Loucy (cell line): ENCODE results near the gene PDGFC.

Experiments
- EZH2phosphoT487 ChIP-seq: fragments of 200-600 bp; IDR thresholded peaks from 2 replicates; pipeline ENCODE4 v1.6.1; 2018; ENCODE audit warnings: antibody characterized with exemption, mild to moderate bottlenecking, moderate library complexity, borderline replicate concordance
- TF ChIP-seq, protein P1 (sequence below): fragments of 200-600 bp; sonication (generic); conservative IDR thresholded peaks from 2 replicates; pipeline ENCODE4 v1.5.1; 2014; ENCODE audit warnings: mild to moderate bottlenecking, antibody characterized with exemption, low read length

- TF ChIP-seq, protein P1, sequence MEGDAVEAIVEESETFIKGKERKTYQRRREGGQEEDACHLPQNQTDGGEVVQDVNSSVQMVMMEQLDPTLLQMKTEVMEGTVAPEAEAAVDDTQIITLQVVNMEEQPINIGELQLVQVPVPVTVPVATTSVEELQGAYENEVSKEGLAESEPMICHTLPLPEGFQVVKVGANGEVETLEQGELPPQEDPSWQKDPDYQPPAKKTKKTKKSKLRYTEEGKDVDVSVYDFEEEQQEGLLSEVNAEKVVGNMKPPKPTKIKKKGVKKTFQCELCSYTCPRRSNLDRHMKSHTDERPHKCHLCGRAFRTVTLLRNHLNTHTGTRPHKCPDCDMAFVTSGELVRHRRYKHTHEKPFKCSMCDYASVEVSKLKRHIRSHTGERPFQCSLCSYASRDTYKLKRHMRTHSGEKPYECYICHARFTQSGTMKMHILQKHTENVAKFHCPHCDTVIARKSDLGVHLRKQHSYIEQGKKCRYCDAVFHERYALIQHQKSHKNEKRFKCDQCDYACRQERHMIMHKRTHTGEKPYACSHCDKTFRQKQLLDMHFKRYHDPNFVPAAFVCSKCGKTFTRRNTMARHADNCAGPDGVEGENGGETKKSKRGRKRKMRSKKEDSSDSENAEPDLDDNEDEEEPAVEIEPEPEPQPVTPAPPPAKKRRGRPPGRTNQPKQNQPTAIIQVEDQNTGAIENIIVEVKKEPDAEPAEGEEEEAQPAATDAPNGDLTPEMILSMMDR = no peak
- TF ChIP-seq EZH2phosphoT487 = no peak
These were observed 171.1 kb downstream of the PDGFC start for GRCh38 chr4:156800463-156800862.
